OCI-LY7 (cell line): ENCODE results near the gene KLF3.

Experiments used
- EZH2phosphoT487 ChIP-seq: fragments of 200-600 bp; sonication (generic); IDR thresholded peaks from 2 replicates; pipeline ENCODE4 v1.6.1; 2018; ENCODE audit warnings: low read depth, borderline replicate concordance, mild to moderate bottlenecking, mixed run types, antibody characterized with exemption, low read length, moderate library complexity, mixed read lengths
- TF ChIP-seq, protein P1 (sequence below): fragments of 200-600 bp; sonication (generic); conservative IDR thresholded peaks from 2 replicates; pipeline ENCODE4 v1.5.1; 2014; ENCODE audit warnings: mild to moderate bottlenecking, antibody characterized with exemption, low read length, moderate library complexity, mixed read lengths

DNA sequence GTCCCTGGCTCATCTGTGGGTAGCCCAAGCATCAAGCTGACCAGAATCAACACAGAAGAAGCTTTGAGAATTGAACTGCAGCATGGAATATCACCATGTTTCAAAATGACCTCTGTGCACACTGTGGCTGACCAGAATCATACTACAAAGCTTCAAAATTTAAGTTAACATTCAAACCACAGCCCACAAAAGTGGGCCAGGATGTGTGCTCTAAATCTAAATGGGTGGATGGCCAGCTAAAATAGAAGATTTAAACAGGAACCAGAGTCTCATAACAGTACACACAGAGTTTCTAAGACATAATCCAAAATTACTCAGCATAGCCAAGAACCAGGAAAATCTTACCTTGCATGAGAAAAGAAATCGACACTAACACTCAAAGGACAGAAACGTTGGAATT is 46.1 kb downstream of the KLF3 start:
- TF ChIP-seq, protein P1, sequence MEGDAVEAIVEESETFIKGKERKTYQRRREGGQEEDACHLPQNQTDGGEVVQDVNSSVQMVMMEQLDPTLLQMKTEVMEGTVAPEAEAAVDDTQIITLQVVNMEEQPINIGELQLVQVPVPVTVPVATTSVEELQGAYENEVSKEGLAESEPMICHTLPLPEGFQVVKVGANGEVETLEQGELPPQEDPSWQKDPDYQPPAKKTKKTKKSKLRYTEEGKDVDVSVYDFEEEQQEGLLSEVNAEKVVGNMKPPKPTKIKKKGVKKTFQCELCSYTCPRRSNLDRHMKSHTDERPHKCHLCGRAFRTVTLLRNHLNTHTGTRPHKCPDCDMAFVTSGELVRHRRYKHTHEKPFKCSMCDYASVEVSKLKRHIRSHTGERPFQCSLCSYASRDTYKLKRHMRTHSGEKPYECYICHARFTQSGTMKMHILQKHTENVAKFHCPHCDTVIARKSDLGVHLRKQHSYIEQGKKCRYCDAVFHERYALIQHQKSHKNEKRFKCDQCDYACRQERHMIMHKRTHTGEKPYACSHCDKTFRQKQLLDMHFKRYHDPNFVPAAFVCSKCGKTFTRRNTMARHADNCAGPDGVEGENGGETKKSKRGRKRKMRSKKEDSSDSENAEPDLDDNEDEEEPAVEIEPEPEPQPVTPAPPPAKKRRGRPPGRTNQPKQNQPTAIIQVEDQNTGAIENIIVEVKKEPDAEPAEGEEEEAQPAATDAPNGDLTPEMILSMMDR = no peak
- no peak for TF ChIP-seq EZH2phosphoT487
